GM11168 (cell line): Measurements from ENCODE around the gene TNFRSF6B.

ENCODE experiments used
- in situ Hi-C: fragments of 300-500 bp; cut with MboI; formaldehyde crosslinking; loops from one replicate; pipeline ENCODE4 v1.12.0; 2022; ENCODE audit warnings: low sequenced_read_pairs; ENCODE audit not compliant: unreplicated experiment

Gene TNFRSF6B

DNA sequence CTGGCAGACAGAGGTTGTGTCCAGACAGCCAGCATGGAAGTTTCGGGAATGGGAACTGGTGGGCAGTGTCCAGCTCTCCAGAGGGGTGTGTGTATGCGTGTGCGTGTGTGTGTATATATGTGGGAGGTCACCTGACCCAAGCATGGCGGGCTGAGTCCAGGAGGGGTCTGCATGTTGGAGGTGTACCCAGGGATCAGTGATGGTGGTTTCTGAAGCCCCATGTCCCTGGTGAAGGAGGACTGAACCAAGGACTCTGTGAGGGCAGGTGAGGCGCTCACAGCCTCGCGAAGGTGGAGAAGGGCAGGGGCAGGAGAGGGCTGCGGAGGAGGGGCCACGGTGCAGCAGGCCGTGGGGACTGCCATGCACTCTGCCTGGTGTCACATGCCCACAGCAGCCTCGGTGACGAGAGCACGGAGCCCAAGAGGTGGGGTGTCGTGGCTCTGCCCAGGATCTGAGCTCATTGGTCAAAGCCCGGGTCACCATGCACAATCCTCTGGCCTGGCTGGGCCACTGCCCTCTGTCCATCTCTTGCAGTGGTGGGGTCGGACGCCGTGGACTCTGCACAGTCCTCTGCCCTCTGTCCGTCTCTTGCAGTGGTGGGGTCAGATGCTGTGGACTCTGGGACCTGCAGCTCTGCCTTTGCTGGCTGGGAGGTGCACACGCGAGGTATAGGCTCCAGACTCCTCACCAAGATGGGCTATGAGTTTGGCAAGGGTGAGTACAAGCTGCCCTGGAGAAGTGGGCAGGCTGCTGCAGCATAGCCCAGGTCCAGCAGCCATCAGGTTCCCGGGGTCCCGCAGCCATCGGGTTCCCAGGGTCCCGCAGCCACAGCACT is 37.9 kb downstream of the TNFRSF6B start:
- in situ Hi-C loops: no loop called here

DNA sequence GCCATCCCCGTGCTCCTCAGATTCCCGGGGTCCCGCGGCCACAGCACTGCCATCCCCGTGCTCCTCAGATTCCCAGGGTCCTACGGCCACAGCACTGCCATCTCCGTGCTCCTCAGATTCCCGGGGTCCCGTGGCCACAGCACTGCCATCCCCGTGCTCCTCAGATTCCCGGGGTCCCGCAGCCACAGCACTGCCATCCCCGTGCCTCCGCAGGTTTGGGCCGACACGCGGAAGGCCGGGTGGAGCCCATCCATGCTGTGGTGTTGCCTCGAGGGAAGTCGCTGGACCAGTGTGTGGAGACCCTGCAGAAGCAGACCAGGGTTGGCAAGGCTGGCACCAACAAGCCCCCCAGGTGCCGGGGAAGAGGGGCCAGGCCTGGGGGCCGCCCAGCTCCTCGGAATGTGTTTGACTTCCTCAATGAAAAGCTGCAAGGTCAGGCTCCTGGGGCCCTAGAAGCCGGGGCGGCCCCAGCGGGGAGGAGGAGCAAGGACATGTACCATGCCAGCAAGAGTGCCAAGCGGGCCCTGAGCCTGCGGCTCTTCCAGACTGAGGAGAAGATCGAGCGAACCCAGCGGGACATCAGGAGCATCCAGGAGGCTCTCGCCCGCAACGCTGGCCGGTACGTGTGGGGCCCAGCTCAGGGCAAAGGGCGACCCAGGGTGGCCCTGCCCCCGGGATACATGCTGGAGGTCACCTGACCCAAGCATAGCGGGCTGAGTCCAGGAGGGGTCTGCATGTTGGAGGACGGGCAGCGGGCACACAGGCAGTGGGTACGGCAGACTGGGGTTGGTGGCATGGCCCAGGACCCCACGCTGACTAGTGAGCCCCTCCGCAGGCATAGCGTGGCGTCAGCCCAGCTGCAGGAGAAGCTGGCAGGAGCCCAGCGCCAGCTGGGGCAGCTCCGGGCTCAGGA is 38.8 kb downstream of the TNFRSF6B start:
- in situ Hi-C loops: no loop called here

DNA sequence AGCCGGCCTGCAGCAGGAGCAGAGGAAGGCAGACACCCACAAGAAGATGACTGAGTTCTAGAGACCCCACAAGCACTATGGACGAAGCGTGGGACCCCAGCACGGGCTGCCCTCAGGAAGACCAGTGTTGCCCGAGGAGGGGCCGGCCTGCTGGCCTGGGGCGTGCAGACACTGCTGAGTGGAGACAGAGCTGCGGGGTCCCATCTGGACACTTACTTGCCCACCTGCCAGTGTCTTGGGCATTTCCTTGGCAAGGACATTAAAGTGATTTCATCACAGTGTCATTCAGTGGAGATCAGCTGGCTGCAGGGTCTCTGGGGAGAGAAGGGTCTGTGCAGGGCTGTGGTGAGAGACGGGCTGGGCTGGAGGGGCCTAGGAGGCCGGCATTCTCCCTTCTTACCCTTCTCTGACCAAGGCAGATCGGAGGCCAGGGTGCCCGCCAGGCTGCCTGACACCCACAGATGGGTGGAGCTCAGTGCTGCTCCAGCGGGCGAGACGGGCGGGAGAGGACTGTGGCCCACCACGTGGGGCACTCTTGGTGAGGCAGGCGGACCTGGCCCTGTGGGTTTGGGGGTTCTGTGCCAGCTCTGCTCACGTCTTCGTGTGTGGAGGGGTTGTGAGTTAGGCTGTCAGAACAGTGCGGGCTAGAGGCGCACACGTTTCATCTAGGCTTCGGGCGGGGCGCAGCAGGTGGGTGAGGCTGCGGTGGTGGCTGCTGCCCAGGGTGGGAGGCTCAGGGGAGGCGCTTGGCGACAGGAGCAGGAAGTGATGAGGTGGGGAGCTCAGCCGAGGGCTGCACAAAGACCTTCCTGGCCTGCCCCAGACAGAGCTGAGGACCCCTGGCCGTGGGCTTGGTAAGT is 39.6 kb downstream of the TNFRSF6B start, which contains the start of gene LIME1:
TSS of gene LIME1 (plus strand) at position 806 of the 860 bp plus-strand sequence. CDS start 886 bp downstream, outside the sequence.
- in situ Hi-C loops: no loop called here

DNA sequence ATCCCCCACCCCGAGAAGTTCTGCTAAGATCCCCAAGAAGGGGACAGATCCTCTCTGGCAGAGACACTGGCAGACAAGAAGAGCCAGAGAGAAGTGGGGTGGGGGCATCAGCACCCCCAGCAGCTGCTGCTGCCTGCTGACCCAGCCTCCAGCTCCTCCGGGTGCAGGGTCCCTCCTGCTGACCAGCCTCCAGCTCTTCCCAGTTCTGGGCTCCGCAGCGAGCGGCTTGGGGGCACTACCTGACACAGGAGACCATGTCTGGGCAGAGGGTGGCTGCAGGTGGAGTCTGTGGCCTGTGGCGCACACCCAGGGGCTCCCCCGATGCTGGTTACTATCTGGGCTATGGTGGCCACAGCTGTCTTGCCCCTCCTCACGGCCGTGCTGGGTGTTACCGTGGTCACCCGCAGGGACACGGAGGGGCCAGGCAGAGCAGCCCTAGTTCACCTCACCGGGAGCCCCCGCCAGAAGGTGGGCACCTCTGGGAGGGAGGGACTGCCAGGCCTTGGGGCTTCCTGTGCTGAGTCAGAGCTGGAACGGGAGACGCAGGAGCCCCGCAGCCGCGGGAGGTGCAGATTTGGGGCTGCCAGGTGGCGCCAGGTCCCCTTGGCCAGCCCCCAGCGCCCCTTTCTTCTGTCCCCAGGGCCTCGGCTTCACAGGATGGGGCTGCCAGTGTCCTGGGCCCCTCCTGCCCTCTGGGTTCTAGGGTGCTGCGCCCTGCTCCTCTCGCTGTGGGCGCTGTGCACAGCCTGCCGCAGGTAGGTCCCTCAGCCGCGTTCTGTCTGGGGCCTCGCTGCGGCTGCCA is 40.6 kb downstream of the TNFRSF6B start:
- in situ Hi-C loops: no loop called here

DNA sequence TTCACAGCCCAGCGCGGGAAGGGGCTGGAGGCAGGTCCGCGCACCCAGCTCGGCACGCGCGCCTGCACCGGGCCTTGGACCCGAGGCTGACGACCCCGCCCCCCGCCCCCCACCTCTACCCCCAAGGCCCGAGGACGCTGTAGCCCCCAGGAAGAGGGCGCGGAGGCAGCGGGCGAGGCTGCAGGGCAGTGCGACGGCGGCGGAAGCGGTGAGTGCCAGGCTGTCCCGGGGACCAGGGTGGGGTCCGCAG is 41.2 kb downstream of the TNFRSF6B start:
- in situ Hi-C loops: no loop called here

DNA sequence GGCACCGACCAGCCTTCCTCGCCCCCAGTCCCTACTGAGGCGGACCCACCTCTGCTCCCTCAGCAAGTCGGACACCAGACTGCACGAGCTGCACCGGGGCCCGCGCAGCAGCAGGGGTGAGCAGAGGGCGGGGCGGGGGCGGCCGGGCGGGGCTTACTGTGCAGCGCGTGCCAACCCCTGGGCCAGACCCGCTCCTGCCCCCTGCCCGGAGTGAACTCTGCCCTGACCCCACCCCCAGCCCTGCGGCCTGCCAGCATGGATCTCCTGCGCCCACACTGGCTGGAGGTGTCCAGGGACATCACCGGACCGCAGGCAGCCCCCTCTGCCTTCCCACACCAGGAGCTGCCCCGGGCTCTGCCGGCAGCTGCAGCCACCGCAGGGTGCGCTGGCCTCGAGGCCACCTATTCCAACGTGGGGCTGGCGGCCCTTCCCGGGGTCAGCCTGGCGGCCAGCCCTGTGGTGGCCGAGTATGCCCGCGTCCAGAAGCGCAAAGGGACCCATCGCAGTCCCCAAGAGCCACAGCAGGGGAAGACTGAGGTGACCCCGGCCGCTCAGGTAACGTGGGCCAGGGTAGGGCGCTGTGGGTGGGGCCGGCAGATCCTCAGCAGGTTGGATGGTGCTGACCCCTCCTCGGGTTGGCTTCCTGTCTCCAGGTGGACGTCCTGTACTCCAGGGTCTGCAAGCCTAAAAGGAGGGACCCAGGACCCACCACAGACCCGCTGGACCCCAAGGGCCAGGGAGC is 41.7 kb downstream of the TNFRSF6B start:
- in situ Hi-C loops: no loop called here

DNA sequence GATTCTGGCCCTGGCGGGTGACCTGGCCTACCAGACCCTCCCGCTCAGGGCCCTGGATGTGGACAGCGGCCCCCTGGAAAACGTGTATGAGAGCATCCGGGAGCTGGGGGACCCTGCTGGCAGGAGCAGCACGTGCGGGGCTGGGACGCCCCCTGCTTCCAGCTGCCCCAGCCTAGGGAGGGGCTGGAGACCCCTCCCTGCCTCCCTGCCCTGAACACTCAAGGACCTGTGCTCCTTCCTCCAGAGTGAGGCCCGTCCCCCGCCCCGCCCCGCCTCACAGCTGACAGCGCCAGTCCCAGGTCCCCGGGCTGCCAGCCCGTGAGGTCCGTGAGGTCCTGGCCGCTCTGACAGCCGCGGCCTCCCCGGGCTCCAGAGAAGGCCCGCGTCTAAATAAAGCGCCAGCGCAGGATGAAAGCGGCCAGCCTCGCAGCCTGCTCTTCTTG is 42.3 kb downstream of the TNFRSF6B start:
- in situ Hi-C loops: no loop called here

DNA sequence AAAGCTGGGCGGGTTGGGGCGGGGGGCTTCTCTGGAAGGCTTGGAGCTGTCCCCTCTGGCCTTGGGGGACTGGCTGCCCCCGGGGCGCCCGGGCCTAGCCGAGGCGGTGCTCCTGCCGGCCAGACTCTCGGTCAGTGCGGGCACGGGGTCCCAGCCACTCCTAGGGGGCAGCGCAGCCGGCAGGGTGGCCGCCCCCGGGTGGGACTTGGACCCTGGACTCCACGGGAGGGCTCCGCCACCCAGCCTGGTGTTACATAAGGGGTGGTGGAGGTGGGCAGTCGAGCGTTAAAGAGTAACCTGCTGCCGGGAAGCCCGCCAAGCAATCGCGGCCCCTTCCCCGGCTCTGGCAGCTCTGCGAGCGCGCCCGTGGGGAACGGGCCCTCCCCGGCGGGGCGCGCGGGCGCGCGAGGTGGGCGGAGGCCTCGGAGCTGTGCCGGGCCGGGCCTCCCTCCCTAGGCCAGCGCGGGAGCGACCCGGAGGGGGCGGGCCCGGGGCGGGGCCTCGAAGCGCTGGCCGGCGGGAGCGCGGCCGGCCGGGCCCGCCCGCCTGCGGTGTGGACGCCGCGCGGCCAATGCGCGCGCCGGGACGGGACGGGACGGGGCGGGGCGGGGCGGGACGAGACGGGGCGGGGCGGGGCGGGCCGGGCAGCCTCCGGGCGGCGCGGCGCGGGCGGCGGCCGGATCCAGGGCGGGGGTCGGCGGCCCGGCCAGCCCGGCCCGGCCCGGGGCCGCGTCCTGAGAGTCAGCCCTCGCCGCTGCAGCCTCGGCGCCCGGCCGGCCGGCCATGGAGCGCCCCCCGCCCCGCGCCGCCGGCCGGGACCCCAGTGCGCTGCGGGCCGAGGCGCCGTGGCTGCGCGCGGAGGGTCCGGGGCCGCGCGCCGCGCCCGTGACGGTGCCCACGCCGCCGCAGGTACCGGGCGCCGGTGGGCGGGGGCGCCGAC is 42.9 kb downstream of the TNFRSF6B start, which contains the start of gene SLC2A4RG:
TSS of gene SLC2A4RG (plus strand) at position 647 of the 940 bp plus-strand sequence. CDS start at position 784, 137 bp downstream.
- in situ Hi-C loops: no loop called here

DNA sequence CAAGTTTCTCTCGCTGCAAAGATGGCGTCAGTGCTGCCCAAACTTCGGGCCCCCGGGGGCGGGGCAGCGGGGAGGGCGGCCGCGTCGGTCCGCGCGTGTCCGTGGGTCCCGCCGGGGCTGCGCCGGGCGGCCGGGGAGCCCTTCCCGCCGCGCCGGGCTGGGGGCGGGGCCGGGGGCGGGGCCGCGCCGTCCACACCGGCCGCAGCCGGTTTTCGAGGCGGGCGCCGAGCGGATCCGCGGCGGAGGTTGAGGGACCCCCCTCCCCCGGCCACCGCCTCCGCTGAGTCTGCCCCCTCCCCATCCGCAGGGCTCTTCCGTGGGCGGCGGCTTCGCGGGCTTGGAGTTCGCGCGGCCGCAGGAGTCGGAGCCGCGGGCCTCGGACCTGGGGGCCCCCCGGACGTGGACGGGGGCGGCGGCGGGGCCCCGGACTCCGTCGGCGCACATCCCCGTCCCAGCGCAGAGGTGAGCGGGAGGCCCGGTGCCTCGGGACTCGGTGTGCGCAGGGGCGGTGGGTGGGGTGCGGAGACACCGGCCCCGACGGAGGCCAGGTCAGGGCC is 43.7 kb downstream of the TNFRSF6B start:
- in situ Hi-C loops: no loop called here

DNA sequence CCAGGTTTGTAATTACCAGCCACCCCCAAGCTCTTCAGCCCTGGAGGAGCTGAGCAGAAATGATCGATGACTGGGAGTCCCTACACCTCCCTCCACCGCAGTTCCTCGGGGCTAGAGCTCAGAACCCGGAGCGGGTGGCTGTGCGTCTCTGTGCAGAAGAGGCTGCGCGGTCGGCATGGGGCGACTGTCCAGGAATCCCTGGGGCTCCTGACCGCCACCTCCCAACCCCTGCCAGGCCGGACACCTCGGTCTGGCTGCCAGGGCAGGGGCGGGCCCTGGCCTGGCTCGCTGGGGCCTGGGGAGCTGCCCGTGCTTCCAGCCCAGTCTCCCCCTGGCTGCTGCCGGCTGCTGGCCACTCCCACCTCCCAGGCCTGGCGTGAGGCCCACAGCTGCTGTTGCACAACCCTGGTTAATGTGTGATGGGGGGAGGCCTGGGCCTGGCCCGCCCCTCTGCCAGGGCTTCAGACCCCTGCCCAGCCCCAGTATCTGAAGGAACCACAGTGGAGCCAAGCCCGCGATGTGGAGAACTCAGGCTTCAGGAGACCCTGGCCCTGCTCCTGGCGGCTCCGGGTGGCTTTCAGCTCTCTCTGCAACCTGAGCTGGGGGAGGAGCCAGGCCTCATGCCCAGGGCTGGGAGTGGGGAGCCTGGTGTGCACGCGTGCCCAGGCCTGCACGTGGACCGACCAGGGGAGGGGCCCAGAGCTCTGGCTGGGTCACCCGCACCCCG is 44.3 kb downstream of the TNFRSF6B start:
- in situ Hi-C loops: no loop called here

DNA sequence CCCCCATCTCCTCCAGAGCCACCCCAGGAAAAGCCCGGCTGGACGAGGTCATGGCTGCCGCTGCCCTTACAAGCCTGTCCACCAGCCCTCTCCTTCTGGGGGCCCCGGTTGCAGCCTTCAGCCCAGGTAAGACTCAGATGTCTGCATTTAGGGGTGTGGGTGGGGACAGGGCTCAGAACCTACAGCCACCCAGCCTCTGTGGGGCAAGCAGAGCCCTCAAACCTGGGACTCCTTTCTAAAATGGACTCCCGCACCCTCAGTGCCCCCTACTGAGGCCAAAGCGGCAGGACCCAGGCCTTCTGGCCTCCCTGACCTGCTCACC is 44.9 kb downstream of the TNFRSF6B start:
- in situ Hi-C loops: no loop called here

DNA sequence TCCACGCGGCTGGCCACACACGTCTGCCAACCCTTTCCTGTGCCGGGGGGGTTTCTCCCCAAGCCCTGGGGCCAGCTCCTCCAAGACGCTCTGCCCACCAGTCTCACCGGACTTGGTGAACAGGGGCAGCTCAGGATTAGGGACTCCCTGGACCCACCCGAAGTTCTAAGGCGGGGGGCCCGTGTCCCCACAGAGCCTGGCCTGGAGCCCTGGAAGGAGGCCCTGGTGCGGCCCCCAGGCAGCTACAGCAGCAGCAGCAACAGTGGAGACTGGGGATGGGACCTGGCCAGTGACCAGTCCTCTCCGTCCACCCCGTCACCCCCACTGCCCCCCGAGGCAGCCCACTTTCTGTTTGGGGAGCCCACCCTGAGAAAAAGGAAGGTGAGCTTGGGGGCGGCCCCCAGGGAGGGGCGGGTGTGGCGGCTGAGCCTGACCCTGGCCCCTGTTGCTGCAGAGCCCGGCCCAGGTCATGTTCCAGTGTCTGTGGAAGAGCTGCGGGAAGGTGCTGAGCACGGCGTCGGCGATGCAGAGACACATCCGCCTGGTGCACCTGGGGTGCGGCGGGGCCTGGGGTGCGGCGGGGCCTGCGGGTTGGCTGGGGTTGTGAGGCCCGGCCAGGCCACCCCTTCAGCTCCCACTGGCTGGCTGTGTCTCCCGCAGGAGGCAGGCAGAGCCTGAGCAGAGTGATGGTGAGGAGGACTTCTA is 45.4 kb downstream of the TNFRSF6B start:
- in situ Hi-C loops: no loop called here

DNA sequence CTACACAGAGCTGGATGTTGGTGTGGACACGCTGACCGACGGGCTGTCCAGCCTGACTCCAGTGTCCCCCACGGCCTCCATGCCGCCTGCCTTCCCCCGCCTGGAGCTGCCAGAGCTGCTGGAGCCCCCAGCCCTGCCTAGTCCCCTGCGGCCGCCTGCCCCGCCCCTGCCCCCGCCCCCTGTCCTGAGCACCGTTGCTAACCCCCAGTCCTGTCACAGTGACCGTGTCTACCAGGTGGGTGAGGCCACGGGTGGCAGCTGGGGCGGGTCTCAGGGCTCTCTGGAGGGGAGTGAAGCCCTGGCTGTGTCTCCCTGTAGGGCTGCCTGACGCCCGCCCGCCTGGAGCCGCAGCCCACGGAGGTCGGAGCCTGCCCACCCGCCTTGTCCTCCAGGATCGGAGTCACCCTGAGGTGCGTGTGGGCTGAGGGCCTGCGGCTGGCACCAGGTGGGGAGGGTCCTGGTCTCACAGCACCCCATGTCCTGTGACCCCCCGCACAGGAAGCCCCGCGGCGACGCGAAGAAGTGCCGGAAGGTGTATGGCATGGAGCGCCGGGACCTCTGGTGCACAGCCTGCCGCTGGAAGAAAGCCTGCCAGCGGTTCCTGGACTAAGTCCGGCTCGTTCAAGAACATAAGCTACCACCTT is 46.1 kb downstream of the TNFRSF6B start:
- in situ Hi-C loops: no loop called here

DNA sequence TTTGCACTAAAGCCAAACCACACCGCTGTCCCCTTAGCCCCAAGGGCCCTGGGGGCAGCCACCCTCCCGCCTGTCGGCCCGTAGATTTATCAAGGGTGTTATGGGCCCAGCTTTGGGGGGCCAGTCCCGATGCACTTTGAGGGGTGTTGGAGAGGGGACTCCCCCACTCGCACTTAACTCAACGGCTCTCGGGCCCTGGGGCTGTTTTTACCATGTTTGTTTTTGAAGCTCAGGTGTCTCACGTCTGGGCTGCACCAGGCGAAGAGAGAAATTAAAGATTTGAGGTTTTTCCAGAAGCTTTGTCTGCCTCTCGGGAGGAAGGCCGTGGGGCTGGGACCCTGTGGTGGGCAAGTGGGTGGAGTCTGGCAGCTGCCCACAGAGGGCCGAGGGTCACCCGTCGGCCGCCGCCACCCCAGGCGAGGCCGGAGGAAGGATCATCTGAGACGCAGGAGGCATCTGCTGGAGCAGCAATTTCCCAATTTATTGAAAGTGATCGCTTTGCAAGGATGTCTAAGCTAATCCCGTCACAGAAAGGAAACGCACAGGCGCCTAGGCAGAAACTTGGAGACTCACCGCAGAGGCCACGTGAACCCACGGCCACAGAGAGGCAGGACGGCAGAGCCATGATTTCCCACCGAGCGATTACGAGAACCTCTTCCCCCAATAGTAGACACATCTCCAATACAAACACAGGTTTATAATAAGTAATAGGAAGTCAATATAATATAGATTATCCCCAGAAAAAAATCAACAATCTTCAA is 46.9 kb downstream of the TNFRSF6B start:
- in situ Hi-C loops: no loop called here

DNA sequence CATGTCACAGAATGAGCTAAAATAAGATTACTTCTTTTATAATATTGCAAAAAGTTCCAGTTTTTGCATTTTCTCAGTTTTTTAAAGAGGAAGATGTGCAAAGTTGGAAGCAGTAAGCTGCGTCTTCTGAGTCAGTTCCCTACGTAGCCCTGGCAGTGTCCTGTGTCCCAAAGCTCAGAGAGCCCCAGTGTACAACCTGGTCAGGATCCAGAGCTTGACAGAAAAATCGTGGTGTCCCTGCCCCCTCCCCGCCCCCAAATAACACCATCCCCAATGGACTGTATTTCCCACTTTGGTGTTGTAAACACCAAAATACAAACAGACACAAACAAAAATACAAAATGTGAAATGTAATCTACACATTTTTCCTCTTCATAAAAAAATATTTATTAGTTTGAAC is 47.7 kb downstream of the TNFRSF6B start:
- in situ Hi-C loops: no loop called here
